Hematopoietic multipotent progenitor cell treated with erythropoietin and hydrocortisone succinate and interleukin-3 and kit ligand, for 8 days (in vitro differentiated cells): ENCODE measurements around the gene MMP28.
"Not testable (repeated sequence)": the region's sequence is repeated elsewhere in the genome, so short reads cannot be mapped to it uniquely, and the experiment has no call there.

Experiments used
- DNase-seq: peaks from one replicate; pipeline ENCODE4 v3.0.0-alpha.2; 2015

The MMP28 gene

GRCh38 chr17:35765086-35765710 lies 30.2 kb downstream of the MMP28 start:
- no peak for DNase-seq

DNA sequence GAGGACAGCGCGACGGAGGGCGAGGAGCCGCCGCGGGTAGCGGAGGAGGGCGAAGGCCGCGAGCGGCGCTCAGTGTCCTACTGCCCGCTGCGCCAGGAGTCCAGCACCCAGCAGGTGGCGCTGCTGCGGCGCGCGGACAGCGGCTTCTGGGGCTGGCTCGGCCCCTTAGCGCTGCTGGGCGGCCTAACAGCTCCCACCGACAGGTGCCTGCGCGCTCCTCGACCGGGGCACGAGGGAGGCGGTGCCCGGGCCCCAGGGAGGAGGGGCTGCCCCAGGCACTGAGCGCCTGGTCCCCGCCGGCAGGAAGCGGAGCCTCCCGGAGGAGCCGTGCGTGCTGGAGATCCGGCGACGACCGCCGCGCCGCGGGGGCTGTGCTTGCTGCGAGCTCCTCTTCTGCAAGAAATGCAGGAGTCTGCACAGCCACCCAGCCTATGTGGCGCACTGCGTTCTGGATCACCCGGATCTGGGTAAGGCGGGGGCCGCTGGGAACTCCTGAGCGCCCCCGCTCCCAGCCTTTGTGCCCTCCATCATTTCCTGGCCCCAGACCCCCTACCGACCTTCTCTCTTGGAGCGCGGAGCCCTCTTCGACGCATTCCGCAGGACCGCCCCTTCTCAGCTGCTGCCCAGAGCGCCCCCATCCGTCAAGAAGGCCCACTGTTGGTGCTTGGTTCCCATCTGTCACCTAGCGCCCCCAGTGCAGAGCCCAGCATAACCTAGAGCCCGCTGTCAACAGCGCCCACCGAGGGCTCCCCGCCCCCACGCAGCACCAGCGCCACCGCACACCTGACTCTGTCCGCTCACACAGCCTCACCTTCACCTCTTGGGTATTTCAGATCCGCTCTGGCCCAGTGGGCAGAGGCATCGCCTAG lies 31.1 kb downstream of the MMP28 start:
- peak; percentile 89 for DNase-seq

DNA sequence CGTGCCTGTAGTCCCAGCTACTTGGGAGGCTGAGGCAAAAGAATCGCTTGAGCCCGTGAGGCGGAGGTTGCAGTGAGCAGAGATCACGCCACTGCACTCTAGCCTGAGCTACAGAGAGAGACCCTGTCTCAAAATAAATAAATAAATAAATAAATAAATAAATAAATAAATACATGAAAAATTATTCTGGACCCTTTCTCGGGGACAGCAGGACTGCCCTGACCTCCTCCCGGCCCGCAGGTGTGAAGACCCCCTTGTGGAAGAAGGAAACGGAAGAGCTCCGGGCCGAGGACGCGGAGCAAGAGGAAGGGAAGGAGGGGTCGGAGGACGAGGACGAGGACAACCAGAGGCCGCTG lies 31.7 kb downstream of the MMP28 start:
- DNase-seq: no peak

DNA sequence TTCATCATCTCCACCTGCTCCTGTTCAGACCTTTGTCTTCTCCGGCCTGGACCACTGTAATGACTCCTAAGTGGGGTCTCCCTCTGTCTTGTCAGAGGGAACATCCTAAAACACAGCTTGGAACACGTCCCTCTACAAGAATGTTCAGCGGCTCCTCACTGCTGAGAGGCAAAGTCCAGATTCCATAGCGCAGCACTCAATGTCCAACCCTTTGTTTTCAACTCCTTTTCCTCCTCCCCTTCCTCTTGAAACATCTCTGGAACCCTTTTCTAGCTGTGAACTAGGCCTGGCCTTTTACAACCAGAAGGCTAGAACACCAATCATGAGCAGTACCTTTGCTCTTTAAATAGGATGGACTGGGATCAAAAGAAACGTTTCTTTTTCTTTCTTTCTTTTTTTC lies 33.8 kb downstream of the MMP28 start:
- no peak for DNase-seq

GRCh38 chr17:35760587-35760986 lies 34.9 kb downstream of the MMP28 start, which contains the start of gene C17orf50:
TSS of gene C17orf50 (plus strand) at chr17:35760887. CDS start at chr17:35760942, 55 bp downstream.
- DNase-seq: no peak

- no peak for DNase-seq
These were observed 38.2 kb downstream of the MMP28 start for GRCh38 chr17:35757243-35757642.

- no peak for DNase-seq
These were observed 42.3 kb downstream of the MMP28 start, which contains the start of gene GAS2L2 for GRCh38 chr17:35752945-35753764. TSS of gene GAS2L2 (minus strand) at chr17:35753239. CDS start at chr17:35752850, 389 bp downstream.

GRCh38 chr17:35752471-35752870 lies 43.0 kb downstream of the MMP28 start:
- DNase-seq: no peak

DNA sequence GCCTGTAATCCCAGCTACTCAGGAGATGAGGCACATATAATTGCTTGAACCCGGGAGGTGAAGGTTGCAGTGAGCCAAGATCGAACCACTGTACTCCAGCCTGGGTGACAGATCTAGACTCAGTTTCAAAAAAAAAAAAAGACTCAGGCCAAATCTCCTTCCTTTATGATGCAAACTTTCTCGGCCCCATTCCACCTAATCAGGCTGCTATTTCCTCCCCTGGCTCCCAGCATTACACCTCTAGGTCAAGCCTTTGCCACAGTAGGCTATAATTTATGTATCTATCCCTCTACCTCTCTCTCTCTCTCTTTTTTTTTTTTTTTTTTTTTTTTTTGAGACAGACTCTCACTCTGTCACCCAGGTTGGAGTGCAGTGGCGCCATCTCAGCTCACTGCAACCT lies 43.9 kb downstream of the MMP28 start:
- not testable (repeated sequence) for DNase-seq

DNA sequence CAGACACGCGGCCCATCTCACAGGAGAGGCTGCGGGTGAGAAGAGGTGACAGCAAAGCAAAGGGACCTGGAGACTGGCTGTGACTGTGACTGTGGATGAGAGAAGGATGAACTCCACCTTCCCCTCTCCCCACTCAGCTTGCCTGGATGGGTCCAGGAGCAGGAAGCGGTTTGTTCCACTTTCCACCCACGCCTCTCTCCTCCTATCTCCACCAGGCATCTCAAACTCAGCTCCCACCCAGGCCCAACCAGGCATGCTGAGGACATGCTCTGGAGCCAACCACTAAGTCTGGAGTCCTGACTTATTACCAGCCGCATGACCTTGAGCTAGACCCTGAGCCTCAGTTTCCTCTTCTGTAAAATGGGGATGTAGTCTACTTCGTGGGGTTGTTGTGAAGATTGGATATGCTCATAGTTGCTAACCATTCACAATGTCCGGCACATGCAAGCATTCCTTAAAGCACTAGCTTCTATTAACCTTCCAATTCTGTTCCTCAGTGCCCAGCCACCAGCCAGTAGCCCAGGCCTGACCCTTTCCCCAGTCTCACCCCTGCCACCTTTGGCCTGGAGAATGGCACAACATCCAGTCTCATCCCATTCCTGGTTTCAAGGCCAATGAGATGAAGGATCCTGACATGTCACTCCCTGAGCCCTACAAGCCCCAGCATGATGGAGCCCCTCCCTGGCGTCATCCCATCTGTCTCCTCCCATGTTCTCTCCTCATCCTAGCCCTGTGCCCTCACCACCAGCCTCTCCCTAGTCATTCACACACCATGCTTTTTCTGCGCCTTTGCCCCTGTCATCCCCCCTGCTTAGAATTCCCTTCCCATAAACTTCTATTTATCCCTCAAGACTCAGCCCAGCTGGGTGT lies 44.7 kb downstream of the MMP28 start:
- peak; percentile 70 for DNase-seq

- peak; percentile 69 for DNase-seq
These were observed 45.7 kb downstream of the MMP28 start for GRCh38 chr17:35749560-35750412.

- DNase-seq: no peak
These were observed 46.5 kb downstream of the MMP28 start for GRCh38 chr17:35748979-35749378.

DNA sequence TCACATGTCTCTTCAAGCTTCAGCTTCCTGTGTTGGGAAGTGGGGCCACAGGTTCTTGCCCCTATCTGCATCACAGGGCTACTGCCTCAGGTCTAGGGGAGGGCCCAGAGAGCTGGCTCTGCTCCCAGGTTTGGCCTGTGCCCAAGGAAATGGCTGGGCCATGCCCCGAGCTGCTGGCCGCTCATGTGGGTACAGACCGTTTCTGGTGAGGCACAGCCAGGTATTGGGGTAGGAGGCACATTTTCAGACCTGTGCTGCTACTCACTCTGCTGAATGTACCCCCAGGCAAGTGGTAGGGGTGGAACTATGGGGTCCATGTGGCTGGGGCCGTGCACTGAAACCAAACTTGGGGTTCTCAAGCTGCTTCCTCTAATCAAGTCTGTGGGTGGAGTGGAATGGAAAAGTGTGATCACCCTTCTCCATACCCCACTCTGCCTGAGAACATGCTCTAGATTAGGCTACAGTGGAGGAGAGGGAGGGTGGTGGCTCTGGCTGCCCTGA lies 47.0 kb downstream of the MMP28 start:
- DNase-seq: peak; percentile 95

DNA sequence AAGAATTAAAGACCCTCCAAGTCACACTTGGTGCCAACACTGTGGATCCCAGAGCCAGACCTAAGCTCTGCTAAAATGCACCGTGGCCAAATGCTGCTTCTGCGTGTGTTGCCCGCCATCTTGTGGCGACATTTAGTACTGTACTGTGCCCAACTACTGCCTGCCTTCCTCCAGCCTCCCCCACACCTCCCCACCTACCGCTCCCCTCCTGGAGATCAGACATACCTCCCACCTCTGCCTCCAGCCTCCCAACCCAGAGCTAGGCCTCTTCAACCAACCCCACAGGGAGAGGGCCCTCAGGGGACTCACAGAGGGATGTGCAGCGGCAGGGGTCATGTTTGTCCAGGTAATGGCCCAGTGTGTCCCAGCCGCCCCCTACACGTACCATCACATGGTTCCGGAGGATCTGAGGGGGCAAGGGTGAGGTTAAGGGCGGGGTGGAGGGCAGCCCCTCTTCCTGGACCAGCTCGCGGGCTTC lies 47.9 kb downstream of the MMP28 start:
- DNase-seq: peak; percentile 85

DNA sequence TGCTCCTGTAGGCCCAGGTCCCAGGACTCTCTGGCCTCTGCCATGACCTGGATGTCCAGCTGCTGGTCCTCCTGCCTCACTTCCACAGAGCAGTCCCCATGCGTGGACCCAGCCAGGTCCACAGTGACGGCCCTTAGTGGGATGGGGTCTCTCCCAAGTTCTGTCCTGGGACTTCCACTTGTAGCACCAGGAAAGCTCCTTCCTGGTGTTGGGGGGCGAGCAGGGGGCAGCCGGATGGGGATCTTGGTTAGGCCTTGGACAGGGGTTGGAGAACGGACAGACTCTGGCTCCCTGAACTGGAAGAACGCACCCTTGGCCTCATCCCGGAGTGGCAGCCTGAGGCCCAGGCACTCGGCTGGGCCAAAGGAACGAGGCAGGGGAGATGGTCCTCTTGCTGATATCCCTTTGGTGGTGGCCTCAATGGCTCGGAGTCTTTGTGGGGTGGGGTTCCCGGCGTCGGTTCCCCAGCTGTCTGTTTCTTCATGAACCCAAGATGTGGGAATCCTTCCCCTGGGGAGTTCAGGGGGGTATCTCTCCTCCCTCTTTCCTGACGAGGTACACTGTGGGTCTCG lies 49.6 kb downstream of the MMP28 start:
- DNase-seq: no peak

DNA sequence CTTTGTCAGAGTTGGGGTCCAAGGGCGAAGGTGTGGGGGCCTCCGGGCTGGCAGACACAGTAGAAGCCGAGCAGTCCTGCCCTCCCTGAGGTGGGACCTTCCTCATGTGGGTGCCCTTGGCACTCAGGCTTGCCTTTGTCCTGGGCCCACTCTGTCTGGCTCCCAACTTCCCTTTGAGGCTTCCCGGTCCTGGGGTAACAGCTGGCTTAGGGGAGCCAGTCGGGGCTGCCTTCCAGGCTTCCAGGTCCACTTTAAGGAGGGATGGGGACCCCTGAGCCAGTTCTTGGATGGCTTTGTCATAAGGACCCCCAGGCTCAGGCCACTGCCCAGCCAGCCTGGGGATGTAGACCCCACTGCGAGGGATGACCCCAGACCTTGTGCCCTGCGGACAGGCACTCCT lies 50.2 kb downstream of the MMP28 start:
- no peak for DNase-seq

DNA sequence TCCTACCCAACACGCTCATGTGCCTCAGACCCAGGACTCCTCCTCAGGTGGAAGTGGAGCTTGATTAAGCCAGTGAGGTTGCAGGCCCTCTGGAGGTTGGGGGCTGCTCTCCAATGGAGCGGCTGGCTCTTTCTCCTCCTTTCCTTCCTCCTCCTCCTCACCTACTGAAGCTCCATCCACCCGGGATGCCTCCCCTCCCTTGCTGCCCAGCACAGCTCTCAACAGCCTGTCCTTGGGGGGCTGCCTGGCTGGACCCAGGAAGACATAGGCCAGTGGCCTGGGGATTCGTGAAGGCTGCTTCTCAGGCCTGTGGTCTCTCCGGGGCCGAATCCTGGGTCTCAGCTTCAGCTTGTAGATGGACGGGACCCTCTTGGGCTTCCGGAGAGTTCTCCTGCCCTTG lies 50.6 kb downstream of the MMP28 start:
- no peak for DNase-seq

DNA sequence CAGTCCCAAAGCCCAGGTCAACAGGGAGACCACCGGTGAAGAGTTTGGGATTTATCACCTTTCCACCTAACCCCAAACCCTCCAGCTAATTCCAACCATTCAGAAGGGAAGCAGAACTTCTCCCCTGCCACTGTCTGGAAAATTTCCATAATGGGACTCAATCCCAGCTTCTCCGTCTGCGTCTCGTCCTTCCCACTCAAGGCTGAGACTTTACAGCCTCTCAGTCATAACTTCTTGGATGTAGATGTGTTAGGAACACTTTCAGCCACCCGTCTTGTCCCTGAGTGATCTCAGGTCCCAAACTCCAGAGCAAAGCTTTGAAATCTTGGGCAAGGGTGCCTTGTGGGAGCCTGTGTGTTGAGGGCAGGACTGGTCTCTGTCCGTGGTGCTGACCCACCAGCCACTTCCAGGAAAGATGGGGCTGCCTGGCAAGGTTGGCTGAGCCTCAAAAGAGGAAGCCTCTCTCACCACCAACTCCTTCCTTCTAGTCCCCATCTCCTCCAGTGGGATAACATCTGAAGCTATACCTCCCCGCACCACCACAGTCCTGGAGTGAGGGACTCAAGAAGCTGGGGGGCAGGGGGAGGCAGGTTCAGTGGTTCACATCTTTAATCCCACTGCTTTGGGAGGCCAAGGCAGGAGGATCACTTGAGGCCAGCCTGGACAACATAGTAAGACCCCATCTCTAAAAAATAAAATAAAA lies 51.7 kb downstream of the MMP28 start:
- DNase-seq: peak; percentile 48

DNA sequence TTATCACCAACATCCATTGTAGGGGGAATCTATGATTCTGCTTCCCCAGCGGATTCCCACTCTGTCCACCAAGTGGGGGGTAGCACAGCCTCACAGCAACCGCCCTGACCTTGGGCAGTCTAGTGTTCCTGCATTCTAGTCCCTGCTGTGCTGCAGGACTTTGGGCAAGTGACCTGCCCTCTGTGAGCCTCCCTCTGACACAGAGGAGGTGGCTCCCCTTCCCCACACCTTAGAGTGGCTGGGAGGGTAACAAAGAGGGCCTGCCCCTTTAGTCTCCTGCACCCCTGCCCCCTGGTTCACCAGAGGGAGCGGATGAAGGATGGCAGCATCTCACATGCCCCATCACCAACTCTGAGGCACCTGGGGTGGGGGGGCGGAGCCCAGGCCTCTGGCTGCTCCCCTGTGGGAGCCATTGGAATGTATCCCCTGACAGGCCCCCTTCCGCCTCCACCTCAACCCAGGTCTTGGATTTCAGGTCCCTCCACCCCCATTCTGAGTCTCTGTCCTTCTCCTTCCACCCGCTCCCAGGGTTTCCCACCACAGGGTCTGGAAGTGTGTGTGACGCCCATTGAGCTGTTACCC lies 52.5 kb downstream of the MMP28 start:
- no peak for DNase-seq

- no peak for DNase-seq
These were observed 52.9 kb downstream of the MMP28 start for GRCh38 chr17:35742496-35742895.
